AG04450 (cell line): ENCODE results near the gene OPTN. TPM values are rescaled to one million over a fixed set of nuclear protein-coding genes. Genes with fewer than 3 reads are reported as not detected.
"Not testable (repeated sequence)": the region's sequence is repeated elsewhere in the genome, so short reads cannot be mapped to it uniquely, and the experiment has no call there.

ENCODE experiments used
- CTCF ChIA-PET: fragments of 300-600, 350-600 bp; formaldehyde crosslinking; extraction: SDS; loops from one replicate; lab custom pipeline; 2022; ENCODE audit warnings: antibody characterized with exemption, inconsistent platforms; lab: Charles Lee
- POLR2A ChIA-PET: fragments of 350-600 bp; formaldehyde crosslinking; extraction: SDS; loops from one replicate; lab custom pipeline; 2021; ENCODE audit warnings: antibody characterized with exemption, inconsistent platforms; lab: Yijun Ruan, JAX
- DNase-seq: peaks from one replicate; pipeline ENCODE4 v3.0.0-alpha.2; 2011; ENCODE audit warnings: low read depth, low spot score
- H3K27ac ChIP-seq: one replicate; pipeline ENCODE4 v1.5.1; 2012; ENCODE audit warnings: low read depth, low read length, control low read depth
- H3K27me3 ChIP-seq: one replicate; pipeline ENCODE4 v1.6.0; 2012; ENCODE audit warnings: low read length; ENCODE audit not compliant: control insufficient read depth, insufficient read depth
- H3K4me3 ChIP-seq: 2 replicates; pipeline ENCODE4 v1.5.1; 2011; ENCODE audit warnings: mild to moderate bottlenecking, low read depth, low read length, control low read depth
- H3K9me3 ChIP-seq: 2 replicates; pipeline ENCODE4 v1.5.1; 2012; ENCODE audit warnings: low read length; ENCODE audit not compliant: control insufficient read depth, insufficient read depth
- polyA minus RNA-seq: library from RNA; depleted of rRNA, polyadenylated mRNA; stranded (reverse); fragments of >200 nt; gene quantifications from 2 replicates; pipeline ENCODE4 v1.2.3, GENCODE V29; 2011; rRNA and poly(A)+ RNA removed
- polyA plus RNA-seq: library from polyadenylated mRNA; depleted of rRNA; stranded (reverse); fragments of >200 nt; gene quantifications from 2 replicates; pipeline ENCODE4 v1.2.3, GENCODE V29; 2011; rRNA removed
- TF ChIP-seq, protein P1 (sequence below): IDR thresholded peaks from 2 replicates; pipeline ENCODE4 v1.5.1; 2011; ENCODE audit warnings: low read depth, low read length, control low read depth, inconsistent platforms

Gene OPTN
- 73.8 and 82.7 TPM in 2 replicates for polyA plus RNA-seq
- polyA minus RNA-seq, result 88.1 and 89.4 TPM in 2 replicates

DNA sequence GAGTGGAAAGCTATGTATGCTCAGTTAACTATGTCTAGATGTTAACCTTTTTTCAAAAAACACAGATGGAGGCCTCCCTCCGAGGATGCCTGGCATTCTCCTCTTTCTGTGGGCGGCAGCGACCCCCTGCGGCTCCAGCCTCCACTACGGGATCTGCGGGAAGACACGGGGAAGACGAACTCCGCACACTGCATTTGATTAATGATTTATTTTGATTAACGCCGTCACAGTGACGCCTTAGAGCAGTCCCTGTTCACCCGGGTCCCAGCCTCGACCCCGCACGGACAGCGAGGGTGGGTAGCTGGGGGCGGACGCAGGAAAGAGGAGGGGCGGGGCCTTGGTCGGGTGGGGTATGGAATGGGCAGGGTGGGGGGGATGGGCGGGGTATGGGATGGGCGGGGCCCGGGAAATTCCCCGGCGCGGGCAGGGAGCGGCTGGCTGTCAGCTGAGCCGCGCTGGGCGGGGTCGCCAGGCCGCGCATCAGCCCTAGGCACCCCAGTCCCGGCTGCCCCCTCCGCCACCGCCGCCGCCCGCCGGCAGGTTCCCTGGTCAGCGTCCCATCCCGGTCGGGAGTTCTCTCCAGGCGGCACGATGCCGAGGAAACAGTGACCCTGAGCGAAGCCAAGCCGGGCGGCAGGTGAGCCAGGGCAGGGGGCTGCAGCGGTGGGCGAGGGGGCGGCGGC, at the start of gene OPTN:
Gene OPTN, plus strand, starts transcription at position 498 of the 683 bp plus-strand sequence. CDS start 8,960 bp downstream, outside the sequence.
- peak; percentile 59 for DNase-seq
- ChIA-PET CTCF (interaction anchor here (0.6 to 2.5 kb wide), 33 partner anchors 12 to 904 kb away, joined by 3 to 17 read pairs (median 4); partner anchors contain the start of genes CDC123 and NUDT5), POLR2A (interaction anchor here (0.5 kb wide), 1 partner anchor 10 kb away, joined by 7 read pairs; no protein-coding TSS in a partner anchor)
- TF ChIP-seq, protein P1, sequence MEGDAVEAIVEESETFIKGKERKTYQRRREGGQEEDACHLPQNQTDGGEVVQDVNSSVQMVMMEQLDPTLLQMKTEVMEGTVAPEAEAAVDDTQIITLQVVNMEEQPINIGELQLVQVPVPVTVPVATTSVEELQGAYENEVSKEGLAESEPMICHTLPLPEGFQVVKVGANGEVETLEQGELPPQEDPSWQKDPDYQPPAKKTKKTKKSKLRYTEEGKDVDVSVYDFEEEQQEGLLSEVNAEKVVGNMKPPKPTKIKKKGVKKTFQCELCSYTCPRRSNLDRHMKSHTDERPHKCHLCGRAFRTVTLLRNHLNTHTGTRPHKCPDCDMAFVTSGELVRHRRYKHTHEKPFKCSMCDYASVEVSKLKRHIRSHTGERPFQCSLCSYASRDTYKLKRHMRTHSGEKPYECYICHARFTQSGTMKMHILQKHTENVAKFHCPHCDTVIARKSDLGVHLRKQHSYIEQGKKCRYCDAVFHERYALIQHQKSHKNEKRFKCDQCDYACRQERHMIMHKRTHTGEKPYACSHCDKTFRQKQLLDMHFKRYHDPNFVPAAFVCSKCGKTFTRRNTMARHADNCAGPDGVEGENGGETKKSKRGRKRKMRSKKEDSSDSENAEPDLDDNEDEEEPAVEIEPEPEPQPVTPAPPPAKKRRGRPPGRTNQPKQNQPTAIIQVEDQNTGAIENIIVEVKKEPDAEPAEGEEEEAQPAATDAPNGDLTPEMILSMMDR, result peak; percentile 79
- Histone ChIP-seq H3K27me3 (no peaks in the 10 kb centered on the region), H3K27ac (peak within 1 kb of the TSS; percentile 82), H3K9me3 (no peaks in the 10 kb centered on the region), H3K4me3 (peak within 1 kb of the TSS; percentile 88)

DNA sequence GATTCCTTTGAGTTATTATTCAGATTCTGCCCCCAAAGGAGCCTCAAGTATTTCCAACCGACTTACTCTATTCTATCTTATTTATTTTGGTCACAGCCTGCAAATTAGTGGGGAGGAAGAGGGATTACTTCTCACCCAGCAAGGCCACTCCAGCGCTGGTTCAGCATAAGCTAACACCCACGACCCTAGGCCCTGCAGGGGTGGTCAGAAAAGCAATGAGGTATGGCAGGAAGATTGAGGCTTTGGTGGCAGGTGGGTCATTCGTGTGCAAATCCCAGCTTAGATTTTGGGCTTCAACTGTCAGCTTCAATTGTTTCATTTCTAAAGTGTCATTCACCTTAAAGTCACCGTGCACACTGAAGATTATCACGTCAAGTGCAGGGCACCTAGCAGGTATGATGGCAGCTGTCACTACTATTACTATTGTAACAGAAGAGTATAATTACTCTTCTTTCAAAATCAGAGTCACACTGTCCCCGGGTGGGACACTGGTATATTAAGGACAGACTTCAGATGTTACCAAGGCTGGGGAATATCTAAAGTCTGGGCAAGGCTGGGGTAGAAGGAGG, 48.8 kb upstream of the OPTN start:
- no peak overlapping the region for H3K4me3 ChIP-seq
- no peak overlapping the region for H3K27ac ChIP-seq
- peaks cover 9% of the 10 kb centered on the region for H3K27me3 ChIP-seq
- no peak for DNase-seq
- ChIA-PET POLR2A (no interaction called here), CTCF (no interaction called here)
- TF ChIP-seq, protein P1, result no peak
- H3K9me3 ChIP-seq, result no peaks in the 10 kb centered on the region

DNA sequence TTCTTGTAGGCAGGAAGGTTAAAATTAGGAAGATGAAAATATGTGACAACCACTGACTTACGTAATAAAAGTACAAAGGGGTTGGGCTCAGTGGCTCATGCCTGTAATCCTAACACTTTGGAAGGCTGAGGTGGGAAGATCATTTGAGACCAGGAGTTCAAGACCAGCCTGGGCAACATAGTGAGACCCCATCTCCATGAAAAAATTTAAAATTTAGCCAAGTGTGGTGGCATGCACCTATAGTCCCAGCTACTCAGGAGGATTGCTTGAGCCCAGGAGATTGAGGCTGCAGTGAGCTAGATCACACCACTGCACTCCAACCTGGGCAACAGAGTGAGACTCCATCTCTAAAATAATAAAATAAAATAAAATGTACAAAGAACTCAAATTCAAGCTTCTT, 46.8 kb upstream of the OPTN start:
- H3K9me3 ChIP-seq, H3K4me3 ChIP-seq, H3K27me3 ChIP-seq, DNase-seq, POLR2A ChIA-PET, H3K27ac ChIP-seq: not testable (repeated sequence)
- CTCF ChIA-PET, result interaction anchor here (1.1 kb wide), 1 partner anchor 21 kb away, joined by 4 read pairs; no protein-coding TSS in a partner anchor

DNA sequence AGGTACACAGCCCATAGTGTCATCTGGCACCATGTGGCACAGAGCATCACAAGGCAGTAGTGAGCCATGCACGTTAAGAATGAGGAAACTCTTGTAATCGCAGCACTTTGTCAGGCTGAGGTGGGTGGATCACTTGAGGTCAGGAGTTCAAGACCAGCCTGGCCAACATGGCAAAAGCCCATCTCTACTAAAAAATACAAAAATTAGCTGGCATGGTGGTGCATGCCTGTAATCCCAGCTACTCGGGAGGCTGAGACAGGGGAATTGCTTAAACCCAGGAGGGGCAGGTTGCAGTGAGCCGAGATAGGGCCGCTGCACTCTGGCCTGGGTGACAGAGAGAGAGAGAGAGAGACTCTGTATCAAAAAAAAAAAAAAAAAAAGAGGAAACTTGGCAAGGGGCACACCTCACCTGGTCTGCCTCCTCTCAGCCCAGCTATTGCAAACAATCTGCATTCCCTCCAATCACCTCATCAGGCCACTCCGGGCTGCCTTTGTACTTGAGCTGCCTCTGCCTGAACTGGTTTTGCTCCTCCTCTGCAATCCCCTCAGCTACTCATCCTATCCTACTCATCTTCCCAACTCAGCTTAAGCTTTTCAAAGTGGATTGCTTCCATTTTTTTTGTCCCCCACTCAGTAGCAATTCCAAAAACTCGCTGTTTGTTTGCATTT, 46.0 kb upstream of the OPTN start:
- Histone ChIP-seq H3K27me3 (peaks cover 9% of the 10 kb centered on the region), H3K9me3 (no peaks in the 10 kb centered on the region), H3K4me3 (no peak overlapping the region), H3K27ac (no peak overlapping the region)
- POLR2A ChIA-PET, result no interaction called here
- TF ChIP-seq, protein P1, result no peak
- no peak for DNase-seq
- CTCF ChIA-PET, result interaction anchor here (1.1 to 1.4 kb wide), 3 partner anchors 11 to 152 kb away, joined by 4 read pairs; no protein-coding TSS in a partner anchor

DNA sequence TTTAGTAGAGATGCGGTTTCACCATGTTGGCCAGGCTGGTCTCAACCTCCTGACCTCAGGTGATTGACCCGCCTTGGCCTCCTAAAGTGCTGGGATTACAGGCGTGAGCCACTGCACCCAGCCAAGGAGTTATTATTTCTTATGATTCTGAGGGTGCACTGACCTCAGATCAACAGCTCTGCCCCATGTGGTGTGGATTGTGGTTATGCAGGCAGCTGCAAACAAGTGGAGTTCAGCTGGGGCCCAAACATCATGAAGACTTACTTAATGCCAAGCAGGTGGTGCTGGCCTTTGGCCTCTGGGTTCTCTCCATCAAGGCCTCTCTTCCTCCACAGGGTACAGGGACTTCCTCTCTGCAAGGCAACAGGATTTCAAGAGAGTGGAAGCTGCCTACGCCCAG, 45.1 kb upstream of the OPTN start:
- Histone ChIP-seq H3K9me3 (no peaks in the 10 kb centered on the region), H3K4me3 (no peak overlapping the region), H3K27ac (no peak overlapping the region), H3K27me3 (peaks cover 5% of the 10 kb centered on the region)
- no peak for DNase-seq
- ChIA-PET CTCF (interaction anchor here (1.3 to 1.7 kb wide), 4 partner anchors 10 to 344 kb away, joined by 3 to 10 read pairs (median 4); no protein-coding TSS in a partner anchor), POLR2A (no interaction called here)
- TF ChIP-seq, protein P1, result no peak
